Stimulated activated CD8-positive, alpha-beta memory T cell treated with anti-CD3 and anti-CD28 coated beads, Interleukin-12 subunit alpha, Interleukin-12 subunit beta, amount 100 ng/mL, for 1 hour (primary cell): ENCODE results near the gene KIAA2012.

Experiments used
- DNase-seq: peaks from one replicate; pipeline ENCODE4 v3.0.0-alpha.2; 2020; ENCODE audit warnings: low read depth

Gene KIAA2012

GRCh38 chr2:202152104-202152715, 79.2 kb downstream of the KIAA2012 start:
- DNase-seq, result no peak

- DNase-seq, result no peak
These were observed 81.6 kb downstream of the KIAA2012 start for GRCh38 chr2:202154613-202155012.

GRCh38 chr2:202157211-202157990, 84.3 kb downstream of the KIAA2012 start:
- DNase-seq, result no peak

GRCh38 chr2:202158796-202159195, 85.7 kb downstream of the KIAA2012 start:
- DNase-seq, result no peak

- DNase-seq, result no peak
These were observed 88.2 kb downstream of the KIAA2012 start for GRCh38 chr2:202161151-202161835.

GRCh38 chr2:202164411-202164810, 91.4 kb downstream of the KIAA2012 start:
- DNase-seq, result no peak

- DNase-seq, result no peak
These were observed 92.2 kb downstream of the KIAA2012 start for GRCh38 chr2:202165208-202165607.

GRCh38 chr2:202165945-202166344, 92.9 kb downstream of the KIAA2012 start:
- DNase-seq, result no peak

- DNase-seq, result no peak
These were observed 96.1 kb downstream of the KIAA2012 start for GRCh38 chr2:202169131-202169530.

- DNase-seq, result no peak
These were observed 96.9 kb downstream of the KIAA2012 start for GRCh38 chr2:202169832-202170424.

GRCh38 chr2:202171241-202171825, 98.3 kb downstream of the KIAA2012 start:
- no peak for DNase-seq

- DNase-seq, result no peak
These were observed 99.6 kb downstream of the KIAA2012 start for GRCh38 chr2:202172439-202173211.

GRCh38 chr2:202178346-202178958, 105.4 kb downstream of the KIAA2012 start:
- peak; percentile 22 for DNase-seq

GRCh38 chr2:202184557-202184956, 111.5 kb downstream of the KIAA2012 start:
- DNase-seq, result no peak

- DNase-seq, result no peak
These were observed 112.1 kb downstream of the KIAA2012 start for GRCh38 chr2:202185156-202185555.

- DNase-seq, result no peak
These were observed 113.7 kb downstream of the KIAA2012 start for GRCh38 chr2:202186641-202187202.

- no peak for DNase-seq
These were observed 114.5 kb downstream of the KIAA2012 start for GRCh38 chr2:202187570-202187969.

- DNase-seq, result no peak
These were observed 120.2 kb downstream of the KIAA2012 start for GRCh38 chr2:202193305-202193704.

GRCh38 chr2:202193881-202194353, 120.9 kb downstream of the KIAA2012 start:
- DNase-seq, result no peak

- DNase-seq, result no peak
These were observed 121.4 kb downstream of the KIAA2012 start for GRCh38 chr2:202194418-202194817.

- no peak for DNase-seq
These were observed 123.7 kb downstream of the KIAA2012 start for GRCh38 chr2:202196727-202197126.
